Measurements from ENCODE around the gene KRT78. TPM values are rescaled to one million over a fixed set of nuclear protein-coding genes. Genes with fewer than 3 reads are reported as not detected.
A peak's percentile ranks its signal among the peaks of the same experiment; 100 is the strongest.

Gene KRT78
- total and polyA plus RNA-seq, 9 of the 15 experiments (the other 6 are each of a cell fraction or from before 2014, with no cell fraction given), result not detected

DNA sequence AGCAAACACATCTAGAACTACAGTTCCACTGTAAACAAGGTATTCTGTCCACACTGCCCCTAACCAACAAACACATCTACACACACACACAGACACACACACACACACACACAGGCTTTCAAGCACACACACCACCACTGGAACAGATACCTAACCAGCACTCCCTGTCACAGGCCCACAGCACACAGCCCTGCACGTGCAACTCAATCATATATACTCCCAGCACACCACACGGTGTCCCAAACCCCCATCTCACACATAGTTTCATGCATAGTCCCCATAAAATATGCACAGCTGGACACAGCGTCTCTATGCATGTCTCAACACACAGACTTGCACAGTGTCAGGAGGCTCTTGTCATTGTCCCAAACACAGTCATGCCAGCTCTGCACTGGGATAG is 28.4 kb upstream of the KRT78 start (continued):
- TF ChIP-seq, protein P1, sequence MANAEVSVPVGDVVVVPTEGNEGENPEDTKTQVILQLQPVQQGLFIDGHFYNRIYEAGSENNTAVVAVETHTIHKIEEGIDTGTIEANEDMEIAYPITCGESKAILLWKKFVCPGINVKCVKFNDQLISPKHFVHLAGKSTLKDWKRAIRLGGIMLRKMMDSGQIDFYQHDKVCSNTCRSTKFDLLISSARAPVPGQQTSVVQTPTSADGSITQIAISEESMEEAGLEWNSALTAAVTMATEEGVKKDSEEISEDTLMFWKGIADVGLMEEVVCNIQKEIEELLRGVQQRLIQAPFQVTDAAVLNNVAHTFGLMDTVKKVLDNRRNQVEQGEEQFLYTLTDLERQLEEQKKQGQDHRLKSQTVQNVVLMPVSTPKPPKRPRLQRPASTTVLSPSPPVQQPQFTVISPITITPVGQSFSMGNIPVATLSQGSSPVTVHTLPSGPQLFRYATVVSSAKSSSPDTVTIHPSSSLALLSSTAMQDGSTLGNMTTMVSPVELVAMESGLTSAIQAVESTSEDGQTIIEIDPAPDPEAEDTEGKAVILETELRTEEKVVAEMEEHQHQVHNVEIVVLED (CRISPR knock-in tag; IDR thresholded peaks at IDR 0.05), result no peak
- TF ChIP-seq CSDE1 (IDR thresholded peaks at IDR 0.05), result no peak
- TF ChIP-seq, protein P2, sequence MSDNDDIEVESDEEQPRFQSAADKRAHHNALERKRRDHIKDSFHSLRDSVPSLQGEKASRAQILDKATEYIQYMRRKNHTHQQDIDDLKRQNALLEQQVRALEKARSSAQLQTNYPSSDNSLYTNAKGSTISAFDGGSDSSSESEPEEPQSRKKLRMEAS (CRISPR knock-in tag; IDR thresholded peaks at IDR 0.05), result 0 out of 2 replicates have a peak, but pooled peaks have one; percentile 34
- 0 out of 2 replicates have a peak, but pooled peaks have one; percentile 21 for TF ChIP-seq LEF1 (IDR thresholded peaks at IDR 0.05)
- TF ChIP-seq FOXK2 (conservative IDR thresholded peaks at IDR 0.05 in 1 of 2, IDR thresholded peaks at IDR 0.05 in 1 of 2; ENCODE audit: low read depth in 2 of 2), result peak in 1 of 2 experiments; percentile 40; a peak in 1 of 4 replicates
- TF ChIP-seq KLF1 (tag; IDR thresholded peaks at IDR 0.05), result no peak
- no peak for TF ChIP-seq ZNF76 (CRISPR knock-in tag; IDR thresholded peaks at IDR 0.05; ENCODE audit: borderline replicate concordance)
- TF ChIP-seq ZC3H4 (CRISPR knock-in tag; IDR thresholded peaks at IDR 0.05; ENCODE audit: borderline replicate concordance), result no peak
- TF ChIP-seq CTBP1 (IDR thresholded peaks at IDR 0.05; ENCODE audit: borderline replicate concordance), result no peak
- no peak for TF ChIP-seq GTF2F1 (IDR thresholded peaks at IDR 0.05; ENCODE audit: low read depth, low read length)
- TF ChIP-seq, protein P3, sequence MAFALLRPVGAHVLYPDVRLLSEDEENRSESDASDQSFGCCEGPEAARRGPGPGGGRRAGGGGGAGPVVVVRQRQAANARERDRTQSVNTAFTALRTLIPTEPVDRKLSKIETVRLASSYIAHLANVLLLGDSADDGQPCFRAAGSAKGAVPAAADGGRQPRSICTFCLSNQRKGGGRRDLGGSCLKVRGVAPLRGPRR (CRISPR knock-in tag; IDR thresholded peaks at IDR 0.05), result no peak
- TF ChIP-seq ELF4 (CRISPR knock-in tag; IDR thresholded peaks at IDR 0.05), result 0 out of 2 replicates have a peak, but pooled peaks have one; percentile 40
- no peak for TF ChIP-seq ATF1 (CRISPR knock-in tag; IDR thresholded peaks at IDR 0.05)
- no peak for TF ChIP-seq ATF1 (tag; IDR thresholded peaks at IDR 0.05)
- no peak for TF ChIP-seq ZNF134 (CRISPR knock-in tag; conservative IDR thresholded peaks at IDR 0.05)

Data from K562 (cell line).